Activated T-cell treated with anti-CD3 and anti-CD28 coated beads, Interleukin-2, amount 50 U/mL, for 1 hour (primary cell): Measurements from ENCODE around the gene GPR152.

Experiments
- DNase-seq: peaks from one replicate; pipeline ENCODE4 v3.0.0-alpha.2; 2020

GPR152 gene, protein sequence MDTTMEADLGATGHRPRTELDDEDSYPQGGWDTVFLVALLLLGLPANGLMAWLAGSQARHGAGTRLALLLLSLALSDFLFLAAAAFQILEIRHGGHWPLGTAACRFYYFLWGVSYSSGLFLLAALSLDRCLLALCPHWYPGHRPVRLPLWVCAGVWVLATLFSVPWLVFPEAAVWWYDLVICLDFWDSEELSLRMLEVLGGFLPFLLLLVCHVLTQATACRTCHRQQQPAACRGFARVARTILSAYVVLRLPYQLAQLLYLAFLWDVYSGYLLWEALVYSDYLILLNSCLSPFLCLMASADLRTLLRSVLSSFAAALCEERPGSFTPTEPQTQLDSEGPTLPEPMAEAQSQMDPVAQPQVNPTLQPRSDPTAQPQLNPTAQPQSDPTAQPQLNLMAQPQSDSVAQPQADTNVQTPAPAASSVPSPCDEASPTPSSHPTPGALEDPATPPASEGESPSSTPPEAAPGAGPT

DNA sequence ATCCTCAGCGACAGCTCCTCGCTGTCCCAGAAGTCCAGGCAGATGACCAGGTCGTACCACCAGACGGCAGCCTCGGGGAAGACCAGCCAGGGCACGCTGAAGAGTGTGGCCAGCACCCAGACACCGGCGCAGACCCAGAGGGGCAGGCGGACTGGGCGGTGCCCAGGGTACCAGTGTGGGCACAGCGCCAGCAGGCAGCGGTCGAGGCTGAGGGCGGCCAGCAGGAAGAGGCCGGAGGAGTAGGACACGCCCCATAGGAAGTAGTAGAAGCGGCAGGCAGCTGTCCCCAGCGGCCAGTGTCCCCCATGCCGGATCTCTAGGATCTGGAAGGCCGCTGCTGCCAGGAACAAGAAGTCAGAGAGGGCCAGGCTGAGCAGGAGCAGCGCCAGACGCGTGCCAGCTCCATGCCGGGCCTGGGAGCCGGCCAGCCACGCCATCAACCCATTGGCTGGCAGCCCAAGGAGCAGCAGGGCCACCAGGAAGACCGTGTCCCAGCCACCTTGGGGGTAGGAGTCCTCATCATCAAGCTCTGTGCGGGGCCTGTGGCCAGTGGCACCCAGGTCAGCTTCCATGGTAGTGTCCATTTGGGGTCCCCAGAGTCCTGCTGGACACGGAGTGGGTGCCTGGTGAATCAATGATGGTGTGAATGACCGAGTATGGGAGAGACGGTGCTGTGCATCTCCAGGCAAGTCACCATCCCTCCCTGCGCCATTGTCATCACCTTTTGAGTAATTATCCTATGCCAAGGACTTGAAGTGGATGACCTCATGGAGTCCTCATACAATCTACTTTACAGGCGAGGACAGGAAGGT is at the start of gene GPR152:
Gene GPR152, minus strand, starts transcription at position 589 of the 812 bp plus-strand sequence. Its CDS starts 5 bp downstream, at position 584.
- no peak for DNase-seq

DNA sequence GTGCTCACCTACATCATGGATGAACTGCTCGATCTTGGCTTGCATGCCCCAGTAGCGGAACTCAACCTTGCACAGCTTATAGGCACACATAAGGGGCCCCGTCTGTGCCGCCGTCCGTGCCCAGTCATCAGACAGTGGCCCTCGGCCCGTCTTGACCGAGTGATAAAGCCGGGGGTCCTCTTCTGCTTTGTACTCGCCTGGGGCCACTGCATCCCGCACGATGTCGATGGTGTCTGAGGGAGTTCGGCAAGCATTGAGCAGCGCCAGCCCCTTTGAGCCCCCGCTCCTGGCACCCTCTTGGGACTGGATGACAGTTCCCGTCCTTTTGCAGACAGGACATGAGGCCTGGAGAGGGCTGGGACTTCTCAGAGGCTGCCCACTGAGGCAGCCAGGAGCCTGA is 49.3 kb upstream of the GPR152 start:
- DNase-seq, result no peak

DNA sequence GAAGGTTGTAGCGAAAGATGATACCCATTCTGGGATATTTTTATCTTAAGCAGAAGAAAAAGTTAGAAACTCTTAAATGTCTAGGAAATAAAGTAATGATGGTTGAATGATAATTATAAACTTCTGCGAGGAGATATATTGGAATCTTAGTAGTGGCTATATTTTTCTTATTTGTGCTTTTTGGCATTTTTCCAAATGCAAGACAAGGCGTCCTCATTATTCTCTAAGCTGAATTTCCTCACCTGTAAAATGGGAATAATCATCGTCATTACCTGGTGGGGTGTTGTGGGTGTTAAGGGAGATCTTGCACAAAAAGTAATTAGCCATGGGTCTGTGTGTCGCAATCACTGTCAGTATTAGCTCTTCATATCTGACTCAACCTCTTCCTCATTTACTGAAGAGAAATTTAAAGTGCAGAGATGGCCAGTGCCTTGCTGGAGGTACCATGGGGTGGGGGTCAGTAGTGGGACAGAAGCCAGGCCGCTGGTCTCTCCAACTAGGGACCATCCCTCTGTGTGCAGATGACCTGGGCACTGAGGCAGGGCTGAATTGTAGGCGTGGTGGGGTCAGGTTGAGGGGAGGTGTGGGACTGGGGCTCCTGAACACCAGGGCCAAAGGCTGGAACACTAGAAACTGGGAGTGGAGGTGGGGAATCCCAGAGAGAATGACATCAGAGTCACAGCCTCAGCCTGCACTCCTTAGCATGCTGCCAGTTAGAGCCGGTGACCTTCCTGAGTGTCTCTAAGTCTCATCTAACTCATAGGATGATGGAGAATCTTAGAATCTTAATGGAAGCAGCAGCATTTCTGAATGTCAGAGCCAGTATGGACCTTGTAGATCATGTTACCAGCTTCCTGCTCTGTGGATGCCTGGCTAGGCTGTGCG is 48.5 kb upstream of the GPR152 start:
- no peak for DNase-seq

DNA sequence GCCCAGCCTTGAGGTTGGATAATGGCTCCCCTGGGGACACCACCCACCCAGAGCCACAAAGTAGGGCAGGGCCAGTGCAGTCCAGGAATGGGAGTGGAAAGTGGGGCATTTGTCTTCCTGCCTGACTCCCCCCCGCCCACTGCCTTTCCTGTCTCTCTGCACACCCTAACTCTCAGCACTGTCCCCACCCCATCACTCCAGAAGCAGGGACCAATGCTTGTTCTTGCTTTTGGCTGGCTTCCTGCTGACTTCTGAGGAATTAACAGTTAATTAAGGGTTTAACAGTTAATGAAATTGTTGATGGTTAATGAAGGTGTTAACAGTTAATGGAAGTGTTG is 47.9 kb upstream of the GPR152 start:
- DNase-seq, result no peak

GRCh38 chr11:67499808-67500483 is 47.4 kb upstream of the GPR152 start:
- DNase-seq, result no peak

DNA sequence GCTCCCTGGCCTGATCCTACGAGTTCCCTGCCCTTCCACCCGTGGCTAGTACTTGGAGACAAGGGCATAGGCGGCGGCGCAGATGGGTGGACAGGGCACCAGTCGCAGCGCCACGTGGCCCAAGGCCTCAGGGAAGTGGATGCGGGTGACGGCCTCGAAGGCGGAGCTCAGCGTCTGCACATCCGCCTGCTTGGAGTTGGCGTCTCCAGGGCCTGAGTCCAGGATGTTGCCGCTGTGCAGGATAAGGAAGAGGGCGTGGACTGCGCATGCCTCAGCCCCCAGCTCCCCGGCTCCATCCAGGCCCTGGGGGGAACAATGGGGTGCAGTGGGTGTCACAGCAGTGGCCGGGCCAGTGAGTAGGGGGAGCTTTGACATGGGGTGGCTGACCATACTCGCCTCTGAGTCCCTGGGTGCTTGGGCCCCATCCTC is 46.0 kb upstream of the GPR152 start:
- DNase-seq, result no peak

DNA sequence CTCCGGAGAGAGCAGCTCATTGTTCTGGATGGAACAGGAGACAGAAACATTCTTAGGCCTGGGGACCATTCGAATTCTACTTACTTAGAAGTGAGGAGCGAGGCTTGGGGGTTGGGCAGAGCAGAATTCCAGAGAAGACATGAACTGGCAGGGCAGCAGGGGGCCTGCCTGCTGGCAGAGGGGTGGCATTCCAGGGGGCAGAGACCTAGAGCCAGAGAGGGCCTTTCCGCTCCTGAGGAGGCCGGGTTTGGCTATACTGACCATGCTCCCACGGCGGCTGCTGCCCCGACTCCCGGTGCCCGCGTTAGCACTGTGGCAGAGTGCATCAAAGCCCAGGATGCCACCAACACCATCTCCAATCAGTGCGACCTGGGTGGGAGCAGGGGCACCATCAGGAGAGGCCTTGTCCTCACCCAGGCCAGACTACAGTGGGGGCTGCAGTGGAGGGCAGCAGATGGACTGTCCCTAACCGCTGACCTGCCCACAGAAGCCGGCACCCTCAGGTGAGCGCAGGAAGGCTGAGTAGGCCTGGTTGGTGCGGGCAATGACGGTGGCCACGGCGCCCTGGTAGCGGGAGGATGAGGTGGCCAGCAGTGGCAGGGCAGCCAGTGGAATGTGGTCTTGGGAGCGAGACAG is 45.2 kb upstream of the GPR152 start:
- no peak for DNase-seq

DNA sequence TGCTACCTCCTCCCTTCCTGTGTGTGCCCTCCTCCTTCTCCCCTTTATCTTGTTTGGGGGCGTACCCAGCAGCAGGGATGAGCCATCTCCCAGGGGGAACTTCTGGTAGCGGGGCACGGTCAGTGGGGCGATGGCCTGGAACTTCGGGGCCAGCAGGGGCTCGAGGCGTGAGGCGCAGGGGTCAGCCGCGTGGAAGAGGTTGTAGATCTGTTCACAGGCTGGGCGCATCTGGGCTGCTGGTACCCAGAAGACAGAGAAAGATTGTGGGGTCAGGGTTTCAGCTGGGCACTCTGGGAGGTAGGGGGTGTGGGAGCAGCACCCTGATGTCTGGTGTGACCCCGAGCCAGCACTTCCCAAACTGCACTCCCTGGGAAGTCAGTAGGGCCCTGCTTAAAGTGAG is 43.6 kb upstream of the GPR152 start:
- no peak for DNase-seq

- no peak for DNase-seq
Observed at GRCh38 chr11:67495234-67496005, 42.9 kb upstream of the GPR152 start.

DNA sequence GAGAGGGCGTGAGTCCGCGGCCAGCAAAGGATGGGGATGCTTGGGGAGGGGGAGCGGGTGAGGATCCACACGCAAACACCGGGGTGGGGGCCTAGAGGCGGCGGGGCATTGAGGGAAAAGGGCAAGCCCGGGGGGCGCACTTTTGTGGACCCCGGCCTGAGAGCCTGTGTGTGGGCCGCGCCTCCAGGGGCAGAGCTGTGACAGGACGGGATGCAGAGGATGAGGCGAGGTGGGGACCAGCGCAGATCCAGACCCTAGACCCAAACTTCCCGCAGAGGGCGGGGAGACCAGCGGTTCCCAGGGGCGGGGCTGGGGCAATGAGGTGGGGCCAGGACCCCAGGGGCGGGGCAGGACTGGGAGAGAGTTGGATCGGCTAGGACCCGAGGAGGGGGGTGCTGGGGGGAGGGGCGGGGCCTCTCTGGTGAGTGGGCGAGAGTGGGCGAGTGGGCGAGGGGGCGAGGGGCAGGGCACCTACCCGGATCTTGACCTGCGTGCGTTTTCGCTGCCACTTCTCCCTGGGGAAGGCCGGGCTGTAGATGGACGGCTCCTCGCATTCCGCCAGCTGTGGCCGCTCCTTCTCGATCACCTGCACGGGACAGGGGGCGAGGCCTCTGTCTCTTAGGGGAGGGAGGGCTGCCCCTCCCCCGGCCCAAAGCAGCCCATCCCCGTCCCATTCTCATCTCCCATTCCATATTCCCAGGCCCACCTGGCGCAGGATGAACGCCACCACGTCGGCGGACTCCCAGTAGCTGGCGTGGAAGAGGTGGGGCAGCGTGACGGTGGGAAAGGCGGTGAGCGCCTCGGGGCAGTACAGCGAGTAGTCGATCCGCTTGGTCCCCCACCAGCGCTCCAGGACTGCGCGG is 42.1 kb upstream of the GPR152 start:
- DNase-seq, result no peak

DNA sequence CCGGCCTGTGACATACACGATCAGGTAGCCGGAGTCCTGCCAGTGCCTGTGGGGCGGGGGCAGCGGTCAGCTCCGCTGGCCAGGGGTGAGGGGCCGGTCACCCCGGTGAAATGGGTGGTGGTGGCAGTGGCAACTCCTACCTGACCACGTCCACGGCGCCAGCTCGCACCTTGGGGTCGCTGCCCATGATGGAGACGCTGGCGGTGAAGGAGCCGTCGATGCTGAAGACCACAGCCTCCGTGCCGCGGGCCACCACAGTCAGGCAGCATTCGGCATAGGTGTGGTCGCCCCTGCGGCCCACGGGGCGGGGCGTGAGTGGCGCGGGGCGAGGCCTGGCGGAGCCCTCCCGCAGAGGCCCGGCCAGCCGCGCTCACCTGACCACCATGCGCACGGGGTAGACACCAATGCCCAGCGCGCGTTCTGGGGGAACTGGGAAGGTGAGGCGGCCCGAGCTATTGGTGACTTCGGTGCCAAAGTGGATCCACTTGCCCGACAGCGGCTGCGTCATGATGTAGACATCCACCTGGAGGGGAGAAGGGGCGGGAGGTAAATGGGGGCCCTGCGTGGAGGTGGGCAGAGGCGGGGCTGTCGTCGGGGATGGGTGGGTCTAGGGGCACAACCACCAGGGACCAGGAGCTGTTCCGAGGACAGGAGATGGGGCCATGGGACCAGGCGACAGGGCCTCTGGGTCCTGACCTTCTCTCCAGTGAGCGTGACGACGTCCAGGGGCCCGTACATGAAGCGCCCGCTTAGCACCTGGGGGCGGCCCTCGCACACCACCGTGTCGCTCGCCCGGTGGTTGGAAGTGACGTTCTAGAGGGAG is 41.2 kb upstream of the GPR152 start:
- DNase-seq, result no peak

- DNase-seq, result no peak
Observed at GRCh38 chr11:67492801-67493547, 40.4 kb upstream of the GPR152 start.

GRCh38 chr11:67492069-67492727 is 39.7 kb upstream of the GPR152 start:
- no peak for DNase-seq

DNA sequence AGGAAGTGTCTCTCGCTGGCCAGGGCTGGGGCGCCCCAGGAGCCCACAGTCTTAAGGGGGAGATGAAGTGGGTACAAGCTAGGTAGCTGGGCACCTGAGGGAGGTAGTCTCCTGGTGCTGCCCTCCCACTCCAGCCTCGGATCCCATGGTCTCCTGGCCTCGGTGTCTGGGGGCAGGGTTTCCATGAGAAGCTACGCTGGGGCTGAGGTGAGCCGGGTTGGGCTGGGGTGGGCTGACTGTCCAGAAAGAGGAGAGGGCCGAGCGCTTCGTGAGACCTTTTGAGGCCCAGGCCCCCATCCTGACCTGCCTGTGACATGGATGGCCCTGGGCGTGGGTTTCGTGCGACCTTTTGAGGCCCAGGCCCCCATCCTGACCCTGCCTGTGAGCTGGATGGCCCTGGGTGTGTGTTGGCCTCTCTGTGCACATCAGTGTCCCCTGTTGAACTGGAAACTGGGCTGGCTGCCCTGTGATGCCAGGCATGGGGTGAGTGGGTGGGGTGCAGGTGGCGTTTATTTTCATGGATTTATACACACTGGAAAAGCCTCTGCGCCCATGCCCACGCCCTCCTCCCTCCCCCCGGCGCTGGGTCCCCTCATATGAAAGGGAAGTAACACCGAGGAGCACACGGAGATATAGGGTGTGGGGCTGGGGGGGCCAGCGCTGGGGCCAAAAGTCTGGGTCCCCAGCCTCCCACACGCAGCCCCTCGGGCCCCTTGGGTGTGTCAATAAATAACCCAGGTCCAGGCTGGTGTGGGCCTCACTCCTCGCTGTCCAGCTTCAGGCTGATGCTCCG is 38.9 kb upstream of the GPR152 start:
- no peak for DNase-seq

DNA sequence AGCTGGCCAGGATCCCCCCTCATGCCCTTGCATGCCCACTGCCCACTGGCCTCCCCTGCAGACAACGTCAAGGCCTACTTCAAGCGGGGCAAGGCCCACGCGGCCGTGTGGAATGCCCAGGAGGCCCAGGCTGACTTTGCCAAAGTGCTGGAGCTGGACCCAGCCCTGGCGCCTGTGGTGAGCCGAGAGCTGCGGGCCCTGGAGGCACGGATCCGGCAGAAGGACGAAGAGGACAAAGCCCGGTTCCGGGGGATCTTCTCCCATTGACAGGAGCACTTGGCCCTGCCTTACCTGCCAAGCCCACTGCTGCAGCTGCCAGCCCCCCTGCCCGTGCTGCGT is 38.2 kb upstream of the GPR152 start:
- no peak for DNase-seq

DNA sequence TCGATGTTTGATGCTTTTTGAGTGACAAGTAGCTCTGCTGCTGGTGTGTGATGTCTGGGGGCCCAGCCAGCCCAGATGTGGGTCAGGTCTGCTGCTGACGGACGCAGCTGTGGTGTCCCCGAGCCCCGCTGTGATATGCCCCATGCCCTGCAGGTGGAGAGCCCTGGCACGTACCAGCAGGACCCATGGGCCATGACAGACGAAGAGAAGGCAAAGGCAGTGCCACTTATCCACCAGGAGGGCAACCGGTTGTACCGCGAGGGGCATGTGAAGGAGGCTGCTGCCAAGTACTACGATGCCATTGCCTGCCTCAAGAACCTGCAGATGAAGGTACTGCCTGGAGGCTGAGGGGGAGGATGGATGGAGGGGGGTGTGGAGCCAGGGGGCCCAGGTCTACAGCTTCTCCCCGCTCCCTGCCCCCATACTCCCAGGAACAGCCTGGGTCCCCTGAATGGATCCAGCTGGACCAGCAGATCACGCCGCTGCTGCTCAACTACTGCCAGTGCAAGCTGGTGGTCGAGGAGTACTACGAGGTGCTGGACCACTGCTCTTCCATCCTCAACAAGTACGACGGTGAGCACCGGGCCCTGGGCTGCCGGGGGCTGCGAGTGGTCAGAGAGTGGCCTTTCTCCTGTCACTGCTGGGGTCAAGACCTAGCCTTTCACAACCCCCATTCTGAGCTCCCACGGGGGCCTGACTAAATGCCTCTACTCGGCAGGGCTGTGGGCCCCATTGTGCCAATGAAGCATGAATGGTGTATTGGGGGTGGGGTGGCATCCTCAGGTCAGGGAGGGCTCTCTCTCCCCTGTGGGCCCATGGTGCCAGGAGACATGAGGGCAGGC is 37.6 kb upstream of the GPR152 start:
- DNase-seq, result no peak
